ENCODE results near the gene YAE1. TPM values are rescaled to one million over a fixed set of nuclear protein-coding genes. Genes with fewer than 3 reads are reported as not detected.

The YAE1 gene
- total and polyA plus RNA-seq, 2 experiments from 2014 or later, result 21.8 to 40.5 TPM

- Histone ChIP-seq H3K4me3 (no peak overlapping the region), H3K27ac (no peak overlapping the region), H3K9me3 (ENCODE audit: low read depth) (no peaks in the 10 kb centered on the region), H3K4me1 (ENCODE audit: insufficient read depth) (peaks cover 7% of the 10 kb centered on the region; the same call in 1 of the 2 replicates), H3K4me2 (ENCODE audit: unreplicated experiment) (no peak overlapping the region), H3K36me3 (ENCODE audit: low read depth) (no peaks in the 10 kb centered on the region), H3K9ac (no peak overlapping the region), H2AFZ (no peak overlapping the region), H3K27me3 (replicated peaks; ENCODE audit: insufficient read depth) (no peaks in the 10 kb centered on the region), H3K79me2 (ENCODE audit: insufficient read depth) (no peaks in the 10 kb centered on the region), H3K9me2 (ENCODE audit: insufficient read depth) (no peaks in the 10 kb centered on the region), H4K20me1 (ENCODE audit: insufficient read depth) (no peaks in the 10 kb centered on the region), H3F3A (ENCODE audit: insufficient read depth) (no peaks in the 10 kb centered on the region)
- DNase-seq, result no peak
- WGBS, 2 experiments (ENCODE audit: low coverage in 1 of 2, low lambda C conversion rate in 2 of 2, missing lambda C conversion rate in 2 of 2), result 16 to 28% methylated on average over 2 of the region's 2 CpGs
- in situ Hi-C loops (cut with MboI), result no loop called here
- no peak for TF ChIP-seq EZH2phosphoT487 (IDR thresholded peaks at IDR 0.05; ENCODE audit: insufficient read depth, low read depth)
- no peak for TF ChIP-seq EZH2 (IDR thresholded peaks at IDR 0.05; ENCODE audit: insufficient read depth, poor library complexity, severe bottlenecking)
These were observed 18.9 kb upstream of the YAE1 start for GRCh38 chr7:39547336-39547735.

DNA sequence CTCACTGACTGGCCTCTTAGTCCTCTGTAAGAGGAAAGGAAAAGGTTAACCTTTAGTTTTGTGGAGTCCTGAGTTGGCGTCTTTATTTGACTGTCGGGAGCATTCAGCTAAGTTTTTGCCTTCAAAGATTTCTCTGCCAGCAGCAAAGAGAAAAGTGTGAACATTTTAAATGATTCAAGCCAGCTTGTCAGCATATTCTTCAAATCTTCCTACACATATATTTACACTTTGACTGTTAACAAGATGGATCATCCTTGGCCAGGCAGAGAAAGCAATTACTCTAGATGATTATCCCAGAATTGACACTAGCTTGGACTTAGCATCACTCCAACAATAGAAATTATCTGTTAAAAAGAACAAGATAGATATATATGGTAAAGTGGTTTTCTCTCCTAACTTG lies 15.8 kb upstream of the YAE1 start:
- H3K27me3 ChIP-seq (replicated peaks; ENCODE audit: insufficient read depth), result no peaks in the 10 kb centered on the region
- peaks cover 20% of the 10 kb centered on the region for H3K4me1 ChIP-seq (ENCODE audit: insufficient read depth)
- no peaks in the 10 kb centered on the region for H4K20me1 ChIP-seq (ENCODE audit: insufficient read depth)
- no peak overlapping the region for H3K9ac ChIP-seq
- H3K4me3 ChIP-seq, result no peak overlapping the region
- no peak overlapping the region for H3K4me2 ChIP-seq (ENCODE audit: unreplicated experiment)
- H3K27ac ChIP-seq, result no peak overlapping the region
- in situ Hi-C loops (cut with MboI), result no loop called here
- H2AFZ ChIP-seq, result no peak overlapping the region
- 27 to 28% methylated on average over 2 of the region's 2 CpGs for WGBS, 2 experiments (ENCODE audit: low coverage in 1 of 2, low lambda C conversion rate in 2 of 2, missing lambda C conversion rate in 2 of 2)
- no peaks in the 10 kb centered on the region for H3K9me3 ChIP-seq (ENCODE audit: low read depth)
- no peaks in the 10 kb centered on the region for H3K36me3 ChIP-seq (ENCODE audit: low read depth)
- H3K79me2 ChIP-seq (ENCODE audit: insufficient read depth), result no peaks in the 10 kb centered on the region
- TF ChIP-seq EZH2phosphoT487 (IDR thresholded peaks at IDR 0.05; ENCODE audit: insufficient read depth, low read depth) (no peak), EZH2 (IDR thresholded peaks at IDR 0.05; ENCODE audit: insufficient read depth, poor library complexity, severe bottlenecking) (no peak)
- H3K9me2 ChIP-seq (ENCODE audit: insufficient read depth), result no peaks in the 10 kb centered on the region
- peaks cover 3% of the 10 kb centered on the region; the same call in 1 of the 2 replicates for H3F3A ChIP-seq (ENCODE audit: insufficient read depth)
- no peak for DNase-seq

GRCh38 chr7:39553436-39553835 lies 12.8 kb upstream of the YAE1 start:
- no peaks in the 10 kb centered on the region for H3K36me3 ChIP-seq (ENCODE audit: low read depth)
- peaks cover 3% of the 10 kb centered on the region; the same call in 1 of the 2 replicates for H3F3A ChIP-seq (ENCODE audit: insufficient read depth)
- H3K4me2 ChIP-seq (ENCODE audit: unreplicated experiment), result no peak overlapping the region
- in situ Hi-C loops (cut with MboI), result no loop called here
- H2AFZ ChIP-seq, result no peak overlapping the region
- no peaks in the 10 kb centered on the region for H4K20me1 ChIP-seq (ENCODE audit: insufficient read depth)
- TF ChIP-seq EZH2phosphoT487 (IDR thresholded peaks at IDR 0.05; ENCODE audit: insufficient read depth, low read depth), result no peak
- H3K27me3 ChIP-seq (replicated peaks; ENCODE audit: insufficient read depth), result no peaks in the 10 kb centered on the region
- no peaks in the 10 kb centered on the region for H3K9me2 ChIP-seq (ENCODE audit: insufficient read depth)
- peaks cover 20% of the 10 kb centered on the region for H3K4me1 ChIP-seq (ENCODE audit: insufficient read depth)
- no peaks in the 10 kb centered on the region for H3K79me2 ChIP-seq (ENCODE audit: insufficient read depth)
- no peak for DNase-seq
- 53 to 63% methylated on average over 3 of the region's 3 CpGs for WGBS, 2 experiments (ENCODE audit: low coverage in 1 of 2, low lambda C conversion rate in 2 of 2, missing lambda C conversion rate in 2 of 2)
- H3K27ac ChIP-seq, result no peak overlapping the region
- no peak overlapping the region for H3K4me3 ChIP-seq
- H3K9ac ChIP-seq, result no peak overlapping the region
- H3K9me3 ChIP-seq (ENCODE audit: low read depth), result no peaks in the 10 kb centered on the region

GRCh38 chr7:39554583-39555165 lies 11.5 kb upstream of the YAE1 start:
- DNase-seq, result peak; percentile 82
- H3K4me2 ChIP-seq (ENCODE audit: unreplicated experiment), result peak overlapping the region; percentile 70
- no peaks in the 10 kb centered on the region for H3K9me3 ChIP-seq (ENCODE audit: low read depth)
- in situ Hi-C loops (cut with MboI), result no loop called here
- H3K79me2 ChIP-seq (ENCODE audit: insufficient read depth), result no peaks in the 10 kb centered on the region
- 6 to 12% methylated on average over 7 of the region's 7 CpGs for WGBS, 2 experiments (ENCODE audit: low coverage in 1 of 2, low lambda C conversion rate in 2 of 2, missing lambda C conversion rate in 2 of 2)
- TF ChIP-seq EZH2 (IDR thresholded peaks at IDR 0.05; ENCODE audit: insufficient read depth, poor library complexity, severe bottlenecking) (no peak), EZH2phosphoT487 (IDR thresholded peaks at IDR 0.05; ENCODE audit: insufficient read depth, low read depth) (no peak)
- H4K20me1 ChIP-seq (ENCODE audit: insufficient read depth), result no peaks in the 10 kb centered on the region
- H3K9me2 ChIP-seq (ENCODE audit: insufficient read depth), result no peaks in the 10 kb centered on the region
- peak overlapping the region; percentile 35 for H3K27ac ChIP-seq
- H2AFZ ChIP-seq, result peak overlapping the region; percentile 68
- peak overlapping the region; percentile 50 for H3K4me3 ChIP-seq
- H3K36me3 ChIP-seq (ENCODE audit: low read depth), result no peaks in the 10 kb centered on the region
- H3K4me1 ChIP-seq (ENCODE audit: insufficient read depth), result peaks cover 20% of the 10 kb centered on the region
- H3F3A ChIP-seq (ENCODE audit: insufficient read depth), result peaks cover 3% of the 10 kb centered on the region; the same call in 1 of the 2 replicates
- H3K27me3 ChIP-seq (replicated peaks; ENCODE audit: insufficient read depth), result no peaks in the 10 kb centered on the region
- peak overlapping the region; percentile 18; the same call in 1 of the 2 replicates for H3K9ac ChIP-seq
